Neural cell (in vitro differentiated cells): ENCODE results near the gene MCC. TPM values are rescaled to one million over a fixed set of nuclear protein-coding genes. Genes with fewer than 3 reads are reported as not detected.

ENCODE experiments used
- H2AFZ ChIP-seq: fragments of 200-600, 300-800 bp; sonication (generic), shearing (Covaris generic); 2 replicates; pipeline ENCODE4 v1.6.0; 2014; ENCODE audit warnings: low read depth, mild to moderate bottlenecking, antibody characterized with exemption, low read length, moderate library complexity
- H3F3A ChIP-seq: fragments of 200-600 bp; shearing (Covaris generic); 2 replicates; pipeline ENCODE4 v1.6.1; 2016; ENCODE audit warnings: mild to moderate bottlenecking, moderate library complexity, mixed read lengths, antibody characterized with exemption, low read length; ENCODE audit not compliant: insufficient read depth, poor library complexity, severe bottlenecking
- H3K27ac ChIP-seq: fragments of 200-600, 300-800 bp; sonication (generic), shearing (Covaris generic); 2 replicates; pipeline ENCODE4 v1.5.1; 2014; ENCODE audit warnings: mild to moderate bottlenecking, low read length, moderate library complexity
- H3K27me3 ChIP-seq: fragments of 300-800, 200-600 bp; sonication (generic), shearing (Covaris generic); 2 replicates; pipeline ENCODE4 v1.6.0; 2014; ENCODE audit warnings: mild to moderate bottlenecking, low read depth, low read length, moderate library complexity; ENCODE audit not compliant: insufficient read depth
- H3K36me3 ChIP-seq: fragments of 300-800, 200-600 bp; sonication (generic), shearing (Covaris generic); 2 replicates; pipeline ENCODE4 v1.5.1; 2014; ENCODE audit warnings: mild to moderate bottlenecking, antibody characterized with exemption, low read length, moderate library complexity; ENCODE audit not compliant: insufficient read depth
- H3K4me2 ChIP-seq: fragments of 300-800, 200-600 bp; sonication (generic), shearing (Covaris generic); 2 replicates; pipeline ENCODE4 v1.6.0; 2014; ENCODE audit warnings: mild to moderate bottlenecking, low read length
- H3K4me3 ChIP-seq: fragments of 300-800, 200-600 bp; sonication (generic), shearing (Covaris generic); 2 replicates; pipeline ENCODE4 v1.5.1; 2014; ENCODE audit warnings: mild to moderate bottlenecking, low read length, moderate library complexity
- H3K79me2 ChIP-seq: fragments of 200-600 bp; shearing (Covaris generic); replicated peaks from 2 replicates; pipeline ENCODE4 v1.6.0; 2014; ENCODE audit warnings: mild to moderate bottlenecking, low read length, moderate library complexity; ENCODE audit not compliant: insufficient read depth
- H3K9ac ChIP-seq: fragments of 300-800, 200-600 bp; sonication (generic), shearing (Covaris generic); 2 replicates; pipeline ENCODE4 v1.6.1; 2016; ENCODE audit warnings: mild to moderate bottlenecking, low read length, mixed read lengths
- H3K9me2 ChIP-seq: fragments of 200-600 bp; shearing (Covaris generic); 2 replicates; pipeline ENCODE4 v1.6.1; 2016; ENCODE audit warnings: mild to moderate bottlenecking, low read length, mixed read lengths; ENCODE audit not compliant: insufficient read depth
- H3K9me3 ChIP-seq: fragments of 200-600, 300-800 bp; sonication (generic), shearing (Covaris generic); 2 replicates; pipeline ENCODE4 v1.6.1; 2016; ENCODE audit warnings: mild to moderate bottlenecking, mixed run types, low read length, moderate library complexity, mixed read lengths
- H4K20me1 ChIP-seq: fragments of 200-600 bp; shearing (Covaris generic); 2 replicates; pipeline ENCODE4 v1.6.1; 2016; ENCODE audit warnings: mild to moderate bottlenecking, mixed run types; ENCODE audit not compliant: insufficient read depth
- EP300 ChIP-seq: fragments of 450-650 bp; conservative IDR thresholded peaks from 2 replicates; pipeline ENCODE4 v1.6.1; 2014; ENCODE audit warnings: antibody characterized with exemption, mild to moderate bottlenecking, moderate library complexity; ENCODE audit not compliant: poor library complexity, severe bottlenecking
- EZH2 ChIP-seq: fragments of 200-600, 300-800 bp; shearing (Covaris generic), sonication (generic); IDR thresholded peaks from 2 replicates; pipeline ENCODE4 v1.6.1; 2014; ENCODE audit warnings: antibody characterized with exemption, low read length, borderline replicate concordance, mild to moderate bottlenecking; ENCODE audit not compliant: insufficient read depth, poor library complexity, severe bottlenecking
- MXI1 ChIP-seq: fragments of 450-650 bp; conservative IDR thresholded peaks from 2 replicates; pipeline ENCODE4 v1.6.1; 2014; ENCODE audit warnings: antibody characterized with exemption, mild to moderate bottlenecking; ENCODE audit not compliant: poor library complexity, severe bottlenecking
- SMC3 ChIP-seq: fragments of 450-650 bp; conservative IDR thresholded peaks from 2 replicates; pipeline ENCODE4 v1.6.1; 2014; ENCODE audit warnings: antibody characterized with exemption, mild to moderate bottlenecking, moderate library complexity; ENCODE audit not compliant: poor library complexity
- TAF1 ChIP-seq: IDR thresholded peaks from 2 replicates; pipeline ENCODE4 v1.6.1; 2012; ENCODE audit warnings: low read depth
- polyA plus RNA-seq: library from polyadenylated mRNA; depleted of rRNA; stranded (reverse); fragments of >200 nt; gene quantifications from 2 replicates; pipeline ENCODE4 v1.2.3, GENCODE V29; 2014
- TF ChIP-seq, protein P1 (sequence below): fragments of 450-650 bp; IDR thresholded peaks from 2 replicates; pipeline ENCODE4 v1.5.1; 2014; ENCODE audit warnings: antibody characterized with exemption, mild to moderate bottlenecking, moderate library complexity; ENCODE audit not compliant: poor library complexity, severe bottlenecking
- TF ChIP-seq, protein P2 (sequence below): IDR thresholded peaks from 2 replicates; pipeline ENCODE4 v1.6.1; 2012; ENCODE audit warnings: borderline replicate concordance

Gene MCC
- polyA plus RNA-seq, 1 donor from 2014 or later = 2.2 TPM

DNA sequence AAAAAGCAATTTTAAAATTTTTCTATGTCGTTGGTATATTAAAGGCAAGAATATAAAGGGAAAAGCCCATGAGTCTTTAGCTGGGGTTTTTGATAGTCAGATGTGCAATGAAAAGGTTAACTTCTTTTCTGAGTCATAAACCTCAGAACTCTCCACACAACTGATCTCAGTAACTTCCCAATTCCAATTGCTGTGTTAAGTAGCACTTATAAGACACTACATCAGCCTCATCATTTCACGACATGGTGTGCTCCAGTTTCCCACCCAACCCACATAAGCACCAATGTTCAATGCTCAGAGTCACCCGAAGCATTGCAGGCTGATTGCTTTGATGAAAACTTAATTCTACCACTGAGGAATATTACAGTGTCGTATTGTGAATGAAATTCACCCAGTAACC lies 209.3 kb downstream of the MCC start:
- Histone ChIP-seq H2AFZ (no peak overlapping the region), H3K4me3 (no peak overlapping the region), H4K20me1 (no peaks in the 10 kb centered on the region), H3K9me2 (no peaks in the 10 kb centered on the region), H3K4me2 (no peak overlapping the region), H3K79me2 (no peaks in the 10 kb centered on the region), H3K9me3 (no peaks in the 10 kb centered on the region), H3K27me3 (no peaks in the 10 kb centered on the region), H3K9ac (no peak overlapping the region), H3K36me3 (no peaks in the 10 kb centered on the region), H3F3A (no peaks in the 10 kb centered on the region), H3K27ac (no peak overlapping the region)
- TF ChIP-seq TAF1 = no peak
- TF ChIP-seq EP300 = no peak
- no peak for TF ChIP-seq SMC3
- TF ChIP-seq EZH2 = no peak

DNA sequence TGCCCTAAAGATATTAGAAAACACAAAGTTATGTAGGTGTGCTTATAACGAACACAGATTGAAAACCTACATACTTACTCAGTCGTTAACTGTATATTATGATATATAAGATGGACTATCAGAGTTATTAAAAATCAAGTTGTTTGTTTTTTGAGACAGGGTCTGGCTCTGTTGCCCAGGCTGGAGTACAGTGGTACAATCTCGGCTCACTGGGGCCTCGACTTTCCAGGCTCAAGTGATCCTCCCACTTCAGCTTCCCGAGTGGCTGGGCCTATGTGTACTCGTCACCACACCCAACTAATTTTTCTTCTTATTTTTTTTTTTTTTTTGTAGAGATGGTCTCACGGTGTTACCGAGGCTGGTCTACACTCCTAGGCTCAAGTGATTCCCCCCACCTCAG lies 211.8 kb downstream of the MCC start:
- H3K9ac ChIP-seq = no peak overlapping the region
- no peaks in the 10 kb centered on the region for H3K9me2 ChIP-seq
- H3K27ac ChIP-seq = no peak overlapping the region
- H3K27me3 ChIP-seq = no peaks in the 10 kb centered on the region
- H3K79me2 ChIP-seq = no peaks in the 10 kb centered on the region
- H2AFZ ChIP-seq = no peak overlapping the region
- no peaks in the 10 kb centered on the region for H3K36me3 ChIP-seq
- no peaks in the 10 kb centered on the region for H3K9me3 ChIP-seq
- H3K4me2 ChIP-seq = no peak overlapping the region
- H3F3A ChIP-seq = no peaks in the 10 kb centered on the region
- no peaks in the 10 kb centered on the region for H4K20me1 ChIP-seq
- H3K4me3 ChIP-seq = no peak overlapping the region
- TF ChIP-seq, protein P1, sequence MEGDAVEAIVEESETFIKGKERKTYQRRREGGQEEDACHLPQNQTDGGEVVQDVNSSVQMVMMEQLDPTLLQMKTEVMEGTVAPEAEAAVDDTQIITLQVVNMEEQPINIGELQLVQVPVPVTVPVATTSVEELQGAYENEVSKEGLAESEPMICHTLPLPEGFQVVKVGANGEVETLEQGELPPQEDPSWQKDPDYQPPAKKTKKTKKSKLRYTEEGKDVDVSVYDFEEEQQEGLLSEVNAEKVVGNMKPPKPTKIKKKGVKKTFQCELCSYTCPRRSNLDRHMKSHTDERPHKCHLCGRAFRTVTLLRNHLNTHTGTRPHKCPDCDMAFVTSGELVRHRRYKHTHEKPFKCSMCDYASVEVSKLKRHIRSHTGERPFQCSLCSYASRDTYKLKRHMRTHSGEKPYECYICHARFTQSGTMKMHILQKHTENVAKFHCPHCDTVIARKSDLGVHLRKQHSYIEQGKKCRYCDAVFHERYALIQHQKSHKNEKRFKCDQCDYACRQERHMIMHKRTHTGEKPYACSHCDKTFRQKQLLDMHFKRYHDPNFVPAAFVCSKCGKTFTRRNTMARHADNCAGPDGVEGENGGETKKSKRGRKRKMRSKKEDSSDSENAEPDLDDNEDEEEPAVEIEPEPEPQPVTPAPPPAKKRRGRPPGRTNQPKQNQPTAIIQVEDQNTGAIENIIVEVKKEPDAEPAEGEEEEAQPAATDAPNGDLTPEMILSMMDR = no peak
- TF ChIP-seq TAF1 = no peak
- no peak for TF ChIP-seq MXI1
- TF ChIP-seq SMC3 = no peak
- no peak for TF ChIP-seq EP300
- no peak for TF ChIP-seq EZH2

DNA sequence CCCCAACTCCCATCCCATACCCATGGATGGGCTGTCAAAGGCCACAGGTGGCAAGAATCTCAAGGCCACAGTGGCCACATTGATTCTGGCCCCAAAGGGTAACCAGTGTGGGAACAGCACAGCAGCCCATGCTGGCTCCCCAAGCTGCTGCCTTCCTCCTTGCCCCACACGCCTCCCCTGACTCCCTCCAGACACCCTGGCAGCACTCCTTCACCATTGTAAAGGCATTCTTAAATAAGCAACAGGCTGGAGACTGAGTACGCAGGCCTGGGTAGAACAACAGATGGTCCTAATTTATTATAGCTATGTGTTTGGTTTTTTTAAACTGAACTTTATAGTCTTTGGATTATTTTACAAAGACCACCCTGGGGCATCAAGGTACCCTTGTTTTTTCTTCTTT lies 212.3 kb downstream of the MCC start:
- no peak overlapping the region for H3K9ac ChIP-seq
- no peaks in the 10 kb centered on the region for H3K27me3 ChIP-seq
- no peaks in the 10 kb centered on the region for H3K9me3 ChIP-seq
- H3K36me3 ChIP-seq = no peaks in the 10 kb centered on the region
- H3K4me3 ChIP-seq = no peak overlapping the region
- no peak overlapping the region for H3K4me2 ChIP-seq
- no peaks in the 10 kb centered on the region for H4K20me1 ChIP-seq
- TF ChIP-seq, protein P1 = no peak
- no peak for TF ChIP-seq TAF1
- TF ChIP-seq, protein P2, sequence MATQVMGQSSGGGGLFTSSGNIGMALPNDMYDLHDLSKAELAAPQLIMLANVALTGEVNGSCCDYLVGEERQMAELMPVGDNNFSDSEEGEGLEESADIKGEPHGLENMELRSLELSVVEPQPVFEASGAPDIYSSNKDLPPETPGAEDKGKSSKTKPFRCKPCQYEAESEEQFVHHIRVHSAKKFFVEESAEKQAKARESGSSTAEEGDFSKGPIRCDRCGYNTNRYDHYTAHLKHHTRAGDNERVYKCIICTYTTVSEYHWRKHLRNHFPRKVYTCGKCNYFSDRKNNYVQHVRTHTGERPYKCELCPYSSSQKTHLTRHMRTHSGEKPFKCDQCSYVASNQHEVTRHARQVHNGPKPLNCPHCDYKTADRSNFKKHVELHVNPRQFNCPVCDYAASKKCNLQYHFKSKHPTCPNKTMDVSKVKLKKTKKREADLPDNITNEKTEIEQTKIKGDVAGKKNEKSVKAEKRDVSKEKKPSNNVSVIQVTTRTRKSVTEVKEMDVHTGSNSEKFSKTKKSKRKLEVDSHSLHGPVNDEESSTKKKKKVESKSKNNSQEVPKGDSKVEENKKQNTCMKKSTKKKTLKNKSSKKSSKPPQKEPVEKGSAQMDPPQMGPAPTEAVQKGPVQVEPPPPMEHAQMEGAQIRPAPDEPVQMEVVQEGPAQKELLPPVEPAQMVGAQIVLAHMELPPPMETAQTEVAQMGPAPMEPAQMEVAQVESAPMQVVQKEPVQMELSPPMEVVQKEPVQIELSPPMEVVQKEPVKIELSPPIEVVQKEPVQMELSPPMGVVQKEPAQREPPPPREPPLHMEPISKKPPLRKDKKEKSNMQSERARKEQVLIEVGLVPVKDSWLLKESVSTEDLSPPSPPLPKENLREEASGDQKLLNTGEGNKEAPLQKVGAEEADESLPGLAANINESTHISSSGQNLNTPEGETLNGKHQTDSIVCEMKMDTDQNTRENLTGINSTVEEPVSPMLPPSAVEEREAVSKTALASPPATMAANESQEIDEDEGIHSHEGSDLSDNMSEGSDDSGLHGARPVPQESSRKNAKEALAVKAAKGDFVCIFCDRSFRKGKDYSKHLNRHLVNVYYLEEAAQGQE = no peak
- TF ChIP-seq EZH2 = no peak
- H3K79me2 ChIP-seq = no peaks in the 10 kb centered on the region
- H3F3A ChIP-seq = no peaks in the 10 kb centered on the region
- no peak overlapping the region for H3K27ac ChIP-seq
- no peak overlapping the region for H2AFZ ChIP-seq
- H3K9me2 ChIP-seq = no peaks in the 10 kb centered on the region
